GM21360 (cell line): ENCODE results near the gene ARHGAP35.
A peak's percentile ranks its signal among the peaks of the same experiment; 100 is the strongest.
"Not testable (repeated sequence)": the region's sequence is repeated elsewhere in the genome, so short reads cannot be mapped to it uniquely, and the experiment has no call there.

Experiments
- ATAC-seq: cut with Tn5 transposase; IDR thresholded peaks from one replicate; pipeline ENCODE4 v1.9.1; 2021; ENCODE audit warnings: mild to moderate bottlenecking, moderate library complexity; ENCODE audit not compliant: unreplicated experiment

Gene ARHGAP35

DNA sequence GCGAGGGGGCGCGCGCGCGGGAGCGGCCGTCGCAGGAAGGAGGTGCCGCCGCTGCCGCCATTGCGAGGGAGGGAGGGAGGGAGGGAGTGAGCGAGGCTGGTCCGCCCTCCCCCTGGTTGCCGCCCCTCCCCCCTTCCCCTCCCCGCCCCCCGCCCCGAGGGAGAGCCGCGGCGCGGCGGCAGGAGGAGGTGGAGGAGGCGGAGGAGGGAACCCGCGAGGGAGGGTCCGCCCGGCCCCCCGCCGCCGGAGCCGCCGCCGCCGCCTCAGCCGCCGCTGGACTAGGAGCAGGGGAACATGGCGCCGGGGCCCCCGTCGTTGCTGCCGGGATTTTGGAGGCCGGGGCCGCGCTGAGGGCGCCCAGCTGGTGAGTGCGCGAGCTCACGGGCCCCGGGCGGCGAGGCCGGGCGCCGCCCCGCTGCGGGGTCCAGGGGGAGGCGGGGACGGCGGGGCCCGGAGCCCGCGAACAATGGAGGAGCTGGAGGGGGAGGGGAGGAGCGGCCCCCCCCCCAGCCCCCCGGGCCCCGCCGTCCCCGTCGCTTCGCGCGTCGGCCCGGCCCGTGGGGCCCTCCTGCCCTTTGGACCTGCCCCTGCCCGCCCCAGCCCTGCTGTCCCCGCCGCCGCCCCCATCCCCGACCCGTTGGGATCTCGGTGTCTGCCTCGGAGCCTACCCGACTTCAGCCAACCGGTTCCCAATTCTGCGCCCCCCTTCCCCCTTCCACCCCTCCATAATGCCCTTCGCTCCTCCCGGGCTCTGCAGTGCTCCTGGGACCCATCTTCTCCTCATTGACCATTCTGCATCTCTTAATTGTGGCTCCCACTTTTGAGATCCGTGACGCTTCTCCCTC is at the start of gene ARHGAP35:
ARHGAP35 (plus strand) TSS at position 152 of the 845 bp plus-strand sequence. CDS start 57,679 bp downstream, outside the sequence.
- peak; percentile 7 for ATAC-seq

DNA sequence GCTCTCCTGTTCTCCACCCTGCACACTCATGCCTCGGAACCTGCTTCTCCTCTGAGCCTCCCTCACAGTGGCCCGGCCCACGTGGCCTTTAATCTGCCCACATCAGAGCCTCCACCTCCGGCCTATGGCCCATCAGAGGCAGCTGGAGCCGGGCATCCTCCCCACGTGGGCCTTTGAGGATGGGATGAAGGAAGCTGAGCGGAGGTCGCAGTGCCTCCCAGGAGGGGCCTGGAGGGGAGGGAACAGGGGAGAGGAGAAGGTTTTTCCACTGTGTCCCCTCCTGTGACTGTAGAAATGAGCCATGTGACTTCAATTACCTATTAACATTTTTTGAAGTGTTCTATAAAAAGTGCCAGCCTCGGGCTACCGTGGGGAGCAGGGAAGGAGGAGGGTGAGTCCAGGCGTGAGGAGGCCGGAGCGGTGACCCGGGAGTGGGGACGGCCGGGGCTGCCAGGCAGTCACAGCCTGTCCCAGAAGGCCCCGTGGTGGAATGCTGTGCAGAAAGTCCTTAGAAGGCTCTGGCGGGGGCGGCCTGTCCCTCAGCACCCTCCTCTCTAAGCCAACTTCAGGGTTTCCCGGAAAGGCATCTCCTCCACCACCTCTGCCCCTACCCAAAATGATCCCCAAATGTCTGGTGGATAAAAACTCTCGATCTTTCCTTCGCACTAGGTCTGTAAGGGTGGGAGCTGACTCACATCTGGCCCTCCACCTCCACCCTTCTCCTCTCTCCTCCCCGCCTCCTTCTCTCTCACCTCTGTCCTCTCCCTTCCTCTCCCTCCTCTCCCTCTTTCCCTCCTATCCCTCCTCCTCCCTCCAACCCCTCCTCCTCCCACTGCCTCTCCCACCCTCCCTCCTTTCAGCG is 47.6 kb upstream of the ARHGAP35 start:
- ATAC-seq = no peak

DNA sequence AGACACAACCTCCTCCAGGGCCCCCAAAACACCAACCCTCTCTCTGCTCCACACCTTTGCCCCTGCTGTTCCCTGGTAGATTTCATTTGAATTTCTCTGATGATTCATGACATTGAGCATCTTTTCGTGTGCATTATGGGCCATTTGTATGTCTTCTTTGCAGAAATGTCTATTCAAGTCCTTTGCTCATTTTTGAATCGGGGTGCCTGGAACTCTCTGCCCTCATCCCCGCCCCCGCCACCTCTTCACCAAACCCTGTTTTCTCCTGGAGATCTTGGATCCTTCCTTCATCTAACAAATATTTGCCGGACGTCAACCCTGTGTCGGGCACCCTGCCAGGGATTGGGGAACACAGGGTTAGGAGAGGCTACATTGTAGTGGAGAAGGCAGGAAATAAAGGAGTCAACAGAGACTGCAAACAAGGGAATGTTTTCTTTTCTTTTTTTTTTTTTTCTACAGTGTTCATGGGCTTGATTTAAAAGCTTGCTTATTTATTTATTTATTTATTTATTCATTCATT is 46.9 kb upstream of the ARHGAP35 start:
- no peak for ATAC-seq

DNA sequence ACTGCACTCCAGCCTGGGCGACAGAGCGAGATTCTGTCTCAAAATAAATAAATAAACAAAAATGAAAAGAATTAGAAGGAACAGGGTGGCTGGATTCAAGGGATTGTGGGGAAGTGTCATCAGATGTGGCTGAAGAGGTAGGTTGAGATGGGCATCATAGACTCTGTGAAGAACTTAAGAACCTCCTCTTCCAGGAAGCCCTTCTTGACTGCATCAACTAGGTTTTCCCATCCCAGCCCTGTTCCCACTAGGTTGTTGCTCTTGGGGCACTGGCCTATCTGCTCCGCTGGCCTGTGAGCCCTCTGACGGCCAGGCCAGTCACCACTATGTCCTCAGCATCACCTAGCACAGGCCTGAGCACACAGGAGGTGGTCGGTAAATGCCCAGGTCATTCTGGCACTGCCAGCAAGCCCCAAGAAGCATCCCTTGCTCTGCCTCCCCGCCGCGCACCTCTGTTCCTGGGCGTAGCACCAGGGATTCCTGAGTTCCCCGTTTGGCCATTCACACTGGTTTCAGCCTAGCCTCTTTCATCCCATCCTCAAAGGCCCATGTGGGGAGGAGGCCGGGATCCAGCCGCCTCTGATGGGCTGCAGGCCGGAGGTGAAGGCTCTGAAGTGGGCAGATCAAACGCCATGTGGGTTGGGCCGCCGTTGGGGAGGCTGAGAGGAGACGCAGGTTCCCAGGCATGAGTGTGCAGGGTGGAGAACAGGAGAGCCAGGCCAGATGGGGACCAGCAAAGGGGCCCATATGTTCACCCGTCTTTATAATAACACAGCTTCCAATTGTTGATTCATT is 44.8 kb upstream of the ARHGAP35 start:
- no peak for ATAC-seq

DNA sequence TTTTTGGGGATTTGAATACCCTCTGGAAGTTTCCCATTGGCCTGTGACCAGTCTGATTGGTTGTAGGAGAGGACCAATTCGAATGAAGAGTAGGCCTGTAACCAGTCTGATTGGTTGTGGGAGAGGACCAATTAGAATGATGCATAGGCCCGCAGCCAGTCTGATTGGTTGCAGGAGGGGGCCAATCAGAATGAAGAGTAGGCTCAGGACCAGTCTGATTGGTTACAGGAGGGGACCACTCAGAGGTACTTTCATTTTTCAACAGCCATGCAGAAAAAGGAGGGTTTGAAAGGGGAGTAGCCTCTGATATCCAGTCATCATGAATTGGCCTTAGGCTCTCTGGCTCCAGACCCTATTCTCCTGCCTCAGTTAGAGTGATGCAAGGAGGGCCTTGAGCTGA is 42.0 kb upstream of the ARHGAP35 start:
- no peak for ATAC-seq

DNA sequence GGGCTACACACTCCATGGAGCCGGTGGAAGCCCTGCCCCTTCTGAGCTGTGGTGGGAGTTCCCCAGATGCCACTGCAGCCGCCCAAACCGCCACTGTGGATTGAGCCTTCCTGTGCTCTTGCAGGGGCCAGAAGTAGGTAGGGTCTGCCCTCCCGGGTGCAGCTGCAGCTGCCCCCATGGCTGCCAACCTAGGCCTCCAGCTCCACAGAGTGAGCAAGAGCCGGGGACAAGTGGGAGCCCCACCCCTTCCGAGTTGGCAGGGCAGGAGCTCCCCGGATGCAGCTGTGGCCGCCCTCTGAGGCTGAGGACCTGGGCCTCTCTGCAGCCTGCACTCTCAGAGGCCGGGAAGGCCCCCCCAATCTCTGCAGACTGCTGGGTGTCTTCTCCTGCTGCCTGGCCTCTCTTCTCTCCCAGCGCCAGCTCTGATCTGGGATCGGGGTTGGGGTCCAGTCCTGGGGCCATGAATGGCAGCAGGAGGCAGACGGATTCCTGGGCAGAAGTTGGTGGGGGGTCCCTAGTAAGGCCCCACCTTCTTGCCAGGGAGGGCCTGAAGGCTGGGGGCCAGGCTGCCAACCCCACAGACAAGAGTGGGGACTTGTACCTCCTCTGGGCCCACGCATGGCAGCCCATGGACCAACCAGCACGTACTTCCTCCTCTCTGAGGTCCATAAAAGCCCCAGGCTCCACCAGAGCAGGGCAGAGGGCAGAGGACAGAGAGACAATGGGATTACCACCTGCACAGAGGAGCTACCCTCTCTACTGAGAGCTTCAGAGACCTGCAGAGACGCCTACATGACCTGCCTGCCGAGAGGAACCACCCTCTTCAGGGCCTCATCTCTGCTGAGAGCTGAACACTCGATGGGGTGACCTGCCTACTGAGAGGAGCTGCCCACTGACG is 39.0 kb upstream of the ARHGAP35 start:
- no peak for ATAC-seq

DNA sequence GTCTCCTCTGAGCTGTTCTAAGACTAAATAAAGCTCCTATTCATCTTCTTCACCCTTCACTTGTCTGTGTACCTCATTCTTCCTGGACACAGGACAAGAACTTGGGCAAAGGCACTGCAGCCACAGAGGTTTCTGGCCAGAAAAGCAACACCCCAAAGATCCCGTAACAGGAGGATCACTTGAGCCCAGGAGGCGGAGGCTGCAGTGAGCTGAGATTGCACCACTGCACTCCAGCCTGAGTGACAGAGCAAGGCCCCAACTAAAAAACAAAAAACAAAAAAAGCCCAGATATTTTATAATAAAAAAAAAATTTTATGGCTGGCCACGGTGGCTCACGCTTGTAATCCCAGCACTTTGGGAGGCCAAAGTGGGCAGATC is 38.4 kb upstream of the ARHGAP35 start:
- not testable (repeated sequence) for ATAC-seq

DNA sequence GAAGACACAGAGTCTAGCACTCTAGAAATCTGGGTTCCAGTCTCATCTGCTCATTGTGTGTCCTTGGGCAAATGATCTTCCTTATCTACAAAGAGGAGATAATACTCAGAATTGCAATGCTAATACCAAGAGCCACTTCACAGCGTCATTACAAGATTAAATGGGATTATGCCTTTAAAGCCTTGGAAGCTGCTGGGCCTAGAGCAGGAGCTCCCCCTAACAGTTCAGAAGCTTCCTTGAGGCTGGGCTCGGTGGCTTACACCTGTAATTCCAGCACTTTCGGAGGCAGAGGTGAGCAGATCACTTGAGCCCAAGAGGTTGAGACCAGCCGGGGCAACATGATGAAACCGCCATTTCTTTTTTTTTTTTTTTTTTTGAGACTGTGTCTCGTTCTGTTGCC is 37.7 kb upstream of the ARHGAP35 start:
- no peak for ATAC-seq

DNA sequence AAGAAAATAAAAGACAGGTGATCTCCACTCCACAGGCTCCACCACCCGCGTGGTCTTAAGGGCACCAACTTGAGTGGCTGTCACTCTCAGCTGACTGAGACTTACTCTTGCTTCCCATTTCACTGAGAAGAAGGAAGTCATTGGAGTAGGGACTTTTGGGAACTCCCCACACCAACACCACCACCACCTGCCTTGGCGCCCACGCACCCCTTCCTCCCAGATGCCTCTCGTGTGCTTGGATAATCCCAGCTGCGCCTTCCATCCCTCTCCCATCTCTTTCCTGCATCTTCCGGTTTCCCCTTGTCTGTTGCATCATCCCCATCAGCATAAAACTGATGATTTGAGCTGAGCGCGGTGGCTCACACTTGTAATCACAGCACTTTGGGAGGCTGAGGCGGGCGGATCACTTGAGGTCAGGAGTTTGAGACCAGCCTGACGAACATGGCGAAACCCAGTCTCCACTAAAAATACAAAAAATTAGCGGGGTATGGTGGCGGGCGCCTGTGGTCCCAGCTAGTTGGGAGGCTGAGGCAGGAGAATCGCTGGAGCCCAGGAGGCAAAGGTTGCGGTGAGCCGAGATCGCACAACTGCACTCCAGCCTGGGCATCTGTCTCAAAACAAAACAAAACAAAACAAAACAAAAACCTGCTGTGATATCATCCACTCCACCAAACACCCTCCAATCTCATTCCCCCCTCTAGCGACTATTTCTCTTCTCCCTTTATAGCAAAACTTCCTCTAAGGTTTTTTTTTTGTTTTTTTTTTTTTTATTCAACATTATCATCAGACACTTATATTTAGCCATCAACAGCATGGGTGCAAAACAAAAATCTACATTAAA is 35.7 kb upstream of the ARHGAP35 start:
- no peak for ATAC-seq

DNA sequence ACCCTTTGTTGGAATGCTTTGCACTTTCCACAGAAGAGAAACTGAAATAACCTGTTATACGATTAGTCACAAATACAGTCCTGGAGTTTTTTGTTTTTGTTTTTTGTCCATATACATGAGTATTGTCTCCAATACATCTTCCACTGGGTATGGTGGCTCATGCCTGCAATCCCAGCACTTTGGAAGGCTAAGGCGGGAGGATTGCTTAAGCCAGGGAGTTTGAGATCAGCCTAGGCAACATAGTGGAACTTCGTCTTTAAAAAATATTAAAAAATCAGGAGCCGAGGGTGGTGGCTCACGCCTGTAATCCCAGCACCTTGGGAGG is 35.1 kb upstream of the ARHGAP35 start:
- ATAC-seq = no peak

DNA sequence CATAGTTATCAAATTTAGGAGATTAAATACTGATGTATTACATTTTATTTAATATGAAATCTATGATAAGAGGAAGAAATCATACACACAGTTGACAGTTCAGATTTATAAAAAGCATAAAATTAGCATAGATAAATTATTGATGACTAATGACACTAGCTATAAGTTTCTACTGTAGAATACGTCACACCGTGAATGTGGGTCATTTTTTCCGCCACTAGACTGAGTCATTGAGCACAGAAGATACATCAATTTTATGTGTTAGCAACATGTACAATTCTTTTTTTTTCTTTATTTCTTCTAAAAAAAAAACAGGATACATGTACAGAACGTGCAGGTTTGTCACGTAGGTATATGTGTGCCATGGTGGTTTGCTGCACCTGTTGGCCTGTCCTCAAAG is 32.3 kb upstream of the ARHGAP35 start:
- no peak for ATAC-seq

DNA sequence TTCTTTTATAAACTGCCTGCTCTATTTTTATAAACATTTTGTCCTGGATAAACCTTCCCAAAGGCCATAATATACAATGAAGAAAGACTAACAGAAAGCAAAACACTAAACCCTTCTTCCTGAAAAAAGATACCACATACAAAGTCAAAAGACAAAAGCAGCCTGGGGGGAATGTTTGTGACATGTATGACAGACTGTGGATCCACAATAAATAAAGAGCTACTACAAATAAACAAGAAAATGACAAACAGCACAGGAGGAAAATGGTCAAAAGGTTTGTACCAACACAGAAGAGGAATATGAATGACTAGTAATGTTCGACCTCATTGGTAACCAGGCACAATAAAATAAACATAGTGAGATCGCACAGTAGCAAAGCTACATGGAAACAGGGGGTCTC is 29.9 kb upstream of the ARHGAP35 start:
- ATAC-seq = no peak

DNA sequence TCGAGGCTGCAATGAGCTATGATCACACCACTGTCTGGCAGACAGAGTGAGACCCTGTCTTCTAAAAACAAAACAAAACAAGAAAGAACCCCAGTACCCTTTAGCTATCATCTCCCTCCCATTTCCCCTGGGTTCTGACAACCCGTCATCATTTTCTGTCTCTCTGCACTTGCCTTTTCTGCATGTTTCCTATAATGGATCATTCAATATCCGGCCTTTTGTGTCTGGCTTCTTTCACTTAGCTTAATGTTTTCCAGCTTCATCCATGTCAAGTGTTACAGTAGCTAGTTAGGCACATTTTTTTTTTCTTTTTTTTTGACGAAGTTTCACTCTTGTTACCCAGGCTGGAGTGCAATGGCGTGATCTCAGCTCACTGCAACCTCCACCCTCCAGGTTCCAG is 26.7 kb upstream of the ARHGAP35 start:
- no peak for ATAC-seq

DNA sequence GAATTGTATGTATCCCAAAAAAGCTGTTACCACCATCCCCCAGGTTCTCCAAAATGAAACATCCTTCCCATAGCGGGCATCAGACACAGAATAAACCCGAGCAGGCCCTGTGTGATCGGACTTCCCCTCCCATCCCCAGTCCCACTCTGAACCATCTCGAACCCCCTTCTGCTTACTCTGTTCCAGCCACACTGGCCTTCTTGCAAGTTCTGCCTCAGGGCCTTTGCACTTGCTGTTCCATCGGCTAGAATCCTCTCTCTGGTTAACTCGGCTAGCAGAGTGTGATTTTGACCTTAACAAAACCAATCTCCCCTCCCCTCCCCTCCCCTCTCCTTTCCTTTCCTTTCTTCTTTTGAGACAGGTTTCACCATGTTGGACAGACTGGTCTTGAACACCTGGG is 25.8 kb upstream of the ARHGAP35 start:
- ATAC-seq = no peak

DNA sequence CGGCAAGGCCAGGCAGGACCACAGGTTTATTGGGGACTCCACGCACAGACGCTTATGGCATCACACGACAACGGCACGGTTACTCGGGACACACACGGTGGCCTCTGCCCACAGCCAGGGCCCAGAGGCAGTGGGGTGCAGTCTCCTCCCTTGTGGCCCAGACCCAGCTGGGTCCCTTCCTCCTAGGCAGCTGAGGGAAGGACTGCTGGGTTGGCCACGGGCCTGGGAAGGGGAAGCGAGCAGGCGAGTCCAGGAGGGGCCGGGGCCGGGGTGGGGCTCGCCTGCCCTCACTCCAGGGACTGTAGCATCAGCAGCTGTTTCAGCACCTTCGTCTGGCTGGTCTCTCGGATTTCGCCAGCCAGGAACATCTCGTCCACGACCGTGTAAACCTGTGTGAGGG is 22.6 kb upstream of the ARHGAP35 start:
- no peak for ATAC-seq

DNA sequence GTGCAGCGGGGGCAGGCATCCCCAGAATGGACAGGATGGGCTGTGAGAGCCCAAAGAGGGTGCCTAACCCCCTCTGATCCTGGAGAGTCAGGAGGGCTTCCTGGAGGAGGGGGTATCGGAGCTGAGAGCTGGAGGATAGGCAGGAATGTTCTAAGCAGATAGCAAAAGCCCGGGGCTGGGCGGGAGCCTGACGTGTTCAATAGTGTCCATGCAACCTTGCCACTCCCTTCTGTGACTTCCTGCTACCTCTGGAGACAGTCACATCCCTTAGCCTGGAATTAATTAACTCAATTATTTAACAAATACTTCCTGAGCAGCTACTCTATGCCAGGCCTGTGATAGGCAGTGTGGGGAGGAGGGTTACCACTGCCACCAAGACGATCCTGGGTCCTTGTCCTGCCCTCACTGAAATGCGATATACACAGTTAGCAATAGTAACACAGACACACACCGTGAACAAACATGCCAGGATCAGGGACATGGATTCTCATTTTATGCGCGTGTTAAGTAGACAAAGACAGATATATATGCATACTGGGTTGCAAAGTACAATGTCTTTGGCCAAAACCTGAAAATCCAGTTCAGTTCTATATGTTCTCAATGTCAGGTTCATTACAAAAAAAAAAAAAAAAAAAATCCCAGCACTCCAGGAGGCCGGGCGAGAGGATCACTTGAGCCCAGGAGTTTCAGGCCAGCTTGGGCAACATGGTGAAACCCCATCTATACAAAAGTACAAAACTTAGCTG is 20.9 kb upstream of the ARHGAP35 start:
- ATAC-seq = no peak

DNA sequence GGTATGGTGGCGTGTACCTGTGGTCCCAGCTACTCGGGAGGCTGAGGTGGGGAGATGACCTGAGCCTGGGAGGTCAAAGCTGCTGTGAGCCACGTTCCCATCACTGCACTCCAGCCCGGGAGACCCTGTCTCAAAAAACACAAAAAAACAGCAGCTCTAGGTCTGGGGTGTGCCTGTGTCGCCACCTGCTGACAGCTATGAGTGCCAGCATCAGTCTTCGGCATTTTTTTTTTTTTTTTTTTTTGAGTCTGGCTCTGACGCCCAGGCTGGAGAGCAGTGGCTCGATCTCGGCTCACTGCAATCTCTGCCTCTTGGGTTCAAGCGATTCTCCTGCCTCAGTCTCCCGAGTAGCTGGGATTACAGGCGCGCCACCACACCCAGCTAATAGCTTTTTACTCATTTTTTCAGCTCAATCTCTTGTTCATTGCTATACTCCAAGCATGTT is 20.3 kb upstream of the ARHGAP35 start:
- no peak for ATAC-seq

DNA sequence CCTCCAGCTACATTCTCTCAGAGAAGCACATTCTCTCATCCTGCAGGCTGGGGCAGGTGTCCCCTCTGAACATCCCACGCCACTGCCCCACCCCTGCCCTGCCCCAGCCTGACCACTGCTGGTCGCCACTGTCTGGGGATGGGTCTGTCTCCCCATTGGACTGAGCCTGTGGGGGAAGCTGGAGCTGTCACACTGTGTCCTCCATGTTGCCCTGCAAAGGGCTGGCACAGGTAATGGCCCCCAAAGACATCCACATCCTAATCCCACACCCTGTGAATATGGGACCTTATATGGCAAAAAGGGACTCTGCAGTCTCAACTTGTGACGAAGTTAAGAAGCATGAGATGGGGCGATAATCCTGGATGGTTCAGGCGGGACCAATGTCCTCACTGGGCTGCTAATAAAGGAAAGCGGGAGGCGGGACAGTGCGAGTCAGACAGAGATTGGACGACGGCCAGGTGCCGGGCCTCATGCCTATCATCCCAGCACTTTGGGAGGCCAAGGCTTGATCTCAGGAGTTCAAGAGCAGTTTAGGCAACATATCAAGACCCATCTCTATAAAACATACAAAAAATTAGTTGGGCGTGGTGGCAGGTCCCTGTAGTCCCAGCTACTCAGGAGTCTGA is 19.2 kb upstream of the ARHGAP35 start:
- ATAC-seq = no peak
